Measurements from ENCODE around the gene GINS2. TPM values are rescaled to one million over a fixed set of nuclear protein-coding genes. Genes with fewer than 3 reads are reported as not detected.

GINS2 gene
- total RNA-seq, 1 experiment from 2014 or later, result 52.7 TPM

DNA sequence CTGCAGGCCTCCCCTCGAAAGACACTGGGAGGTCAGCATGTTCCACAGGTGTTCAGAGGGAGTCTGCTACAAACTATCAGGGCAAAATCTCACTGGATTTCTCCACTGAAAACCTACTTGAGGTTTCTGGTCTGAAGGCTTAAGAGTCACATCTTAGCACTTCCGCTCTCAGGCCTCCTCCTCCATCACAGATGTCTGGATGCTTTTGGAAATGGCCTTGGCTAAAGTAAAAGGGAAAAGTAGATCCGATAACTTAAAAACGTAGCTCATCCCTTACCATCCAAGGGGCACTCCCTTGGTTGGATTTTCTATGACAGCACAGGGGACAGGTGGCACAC lies 14.4 kb downstream of the GINS2 start:
- Histone ChIP-seq H3K27me3 (ENCODE audit: insufficient read depth, low read length) (no peaks in the 10 kb centered on the region), H2BK120ac (ENCODE audit: low read depth, low read length, poor library complexity, severe bottlenecking) (no peak overlapping the region), H3K18ac (ENCODE audit: insufficient read length, low read depth, low read length) (no peak overlapping the region), H4K20me1 (ENCODE audit: control insufficient read depth, insufficient read depth, insufficient read length) (no peaks in the 10 kb centered on the region), H2BK20ac (ENCODE audit: low read depth, low read length, poor library complexity, severe bottlenecking) (no peak overlapping the region), H4K91ac (ENCODE audit: insufficient read length, low read depth, low read length) (no peak overlapping the region), H2AK5ac (ENCODE audit: insufficient read length, low read length) (no peak overlapping the region), H2AFZ (ENCODE audit: low read length) (no peak overlapping the region), H2BK12ac (ENCODE audit: insufficient read length, low read depth, low read length) (no peak overlapping the region), H3K9me3 (ENCODE audit: control insufficient read depth, low read depth, low read length) (no peaks in the 10 kb centered on the region), H4K8ac (replicated peaks; ENCODE audit: insufficient read length, low read depth, low read length) (no peak overlapping the region), H3K23me2 (ENCODE audit: insufficient read length, low read depth, low read length, poor library complexity, severe bottlenecking) (no peaks in the 10 kb centered on the region), H3K9ac (ENCODE audit: extremely low read depth, insufficient read length, low read length) (no peak overlapping the region), H3K79me1 (ENCODE audit: insufficient read depth, low read depth, low read length, poor library complexity, severe bottlenecking) (no peaks in the 10 kb centered on the region), H3K4ac (ENCODE audit: low read depth, low read length) (no peak overlapping the region), H4K5ac (ENCODE audit: insufficient read length, low read depth, low read length) (no peak overlapping the region), H3T11ph (ENCODE audit: low read length) (no peak overlapping the region), H3K23ac (ENCODE audit: insufficient read length, low read depth, low read length) (no peak overlapping the region), H3K27ac (ENCODE audit: insufficient read length, low read depth, low read length) (no peak overlapping the region), H3K56ac (ENCODE audit: insufficient read length, low read depth, low read length) (no peak overlapping the region), H3K4me2 (ENCODE audit: insufficient read depth, insufficient read length, low read length) (no peak overlapping the region), H2BK15ac (ENCODE audit: low read depth, low read length) (no peak overlapping the region), H3K14ac (ENCODE audit: insufficient read depth, low read length) (no peak overlapping the region), H3K4me1 (ENCODE audit: insufficient read depth, low read length) (no peaks in the 10 kb centered on the region), H2BK5ac (ENCODE audit: insufficient read length, low read length) (no peak overlapping the region), H3K79me2 (ENCODE audit: insufficient read depth, low read length) (no peaks in the 10 kb centered on the region)
- no peaks in the 10 kb centered on the region for H3K9me3 Mint-ChIP-seq
- no peak for DNase-seq
- no CpG with 5 or more reads among the region's 4 CpGs for WGBS (ENCODE audit: extremely low coverage, insufficient read length, low lambda C conversion rate)
- H3K27ac Mint-ChIP-seq, result peak overlapping the region in 1 of 3 experiments; percentile 77; a peak in 2 of 7 replicates
- peaks cover 33 to 95% (median 80%) of the 10 kb centered on the region in 3 experiments; a peak in 6 of 7 replicates for H3K36me3 Mint-ChIP-seq (ENCODE audit: insufficient read depth in 1 of 3, low read depth in 3 of 3)
- H3K27me3 Mint-ChIP-seq (ENCODE audit: low read depth), result no peaks in the 10 kb centered on the region; the same call in none of the 2 replicates
- no peak overlapping the region for H3K4me3 Mint-ChIP-seq
- no peaks in the 10 kb centered on the region for H3K4me1 Mint-ChIP-seq
- no peak for TF ChIP-seq CTCF (conservative IDR thresholded peaks at IDR 0.05)
